Adipose tissue (tissue), 3 donors: Measurements from ENCODE around the gene QTRT2. TPM values are rescaled to one million over a fixed set of nuclear protein-coding genes. Genes with fewer than 3 reads are reported as not detected.

ENCODE experiments used
- H3K27ac ChIP-seq: one replicate; pipeline ENCODE4 v1.5.1; 2013; ENCODE audit warnings: low read depth, low read length
- WGBS, 3 donors: extraction: QIAGEN DNeasy Blood & Tissue Kit; methylation state at CpG; one replicate each; pipeline ENCODE4 v1.1.7; 2013; 5-methylcytosine and 5-hydroxymethylcytosine counted together
- polyA plus RNA-seq, 3 donors: library from polyadenylated mRNA; stranded (reverse); fragments of 200-250 nt; gene quantifications; one replicate each; pipeline ENCODE4 v1.2.3, GENCODE V29; 2013
- donor health status: healthy with polysubstance abuse.
- donor health status: Bipolar disorder and iron deficiency.
- donor health status: healthy.

The QTRT2 gene
- polyA plus RNA-seq = 1 to 10 TPM; 4.2 to 8.4 (median 5.1) TPM

DNA sequence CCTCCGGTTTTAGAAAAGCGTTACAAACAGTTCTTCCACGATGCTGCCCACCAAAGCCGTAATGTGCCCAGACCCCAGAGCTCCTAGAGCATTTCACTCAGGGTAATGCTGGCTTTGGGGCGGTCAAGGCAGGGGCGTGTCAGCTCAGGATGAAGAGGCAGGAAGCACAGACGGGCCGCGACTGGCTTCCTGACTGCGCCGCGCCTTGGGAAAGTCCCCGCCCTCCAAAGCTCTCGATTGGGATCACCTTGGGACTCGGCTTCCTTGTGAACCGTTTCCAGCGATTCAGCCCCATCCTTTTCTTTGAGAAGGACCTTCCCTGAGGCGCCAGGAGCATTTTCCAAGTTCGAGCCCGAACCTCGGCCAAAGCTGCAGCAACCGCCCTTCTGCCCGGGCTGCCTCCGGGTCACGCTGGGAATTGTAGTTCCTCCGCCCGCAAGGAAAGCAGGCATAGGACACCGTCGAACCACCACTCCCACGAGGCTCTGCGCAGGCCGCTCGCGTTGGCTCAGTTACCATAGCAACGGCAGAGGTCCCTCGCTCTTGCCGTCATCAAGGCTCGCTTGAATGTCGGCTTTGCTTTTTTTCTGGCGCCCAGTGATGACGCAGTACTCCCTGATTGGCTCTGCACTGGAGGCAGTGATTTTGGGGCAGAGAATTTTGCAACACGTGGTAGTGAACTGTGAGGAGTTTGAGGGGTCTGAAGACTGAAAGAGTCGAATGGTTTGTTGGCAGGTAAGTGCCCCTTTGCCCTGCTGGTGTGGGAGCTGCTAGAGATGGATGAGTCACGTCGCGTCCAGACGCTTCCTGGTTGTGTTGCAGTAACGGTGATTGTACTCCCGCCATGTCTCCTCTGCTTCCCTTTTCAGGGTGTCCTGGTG is at the start of gene QTRT2, which contains the start of gene CCDC191:
QTRT2 (plus strand) TSS at position 608 of the 881 bp plus-strand sequence. CDS start 8,521 bp downstream, outside the sequence.
CCDC191 (minus strand) TSS at position 397 of the 881 bp plus-strand sequence; CDS start at position 337, 60 bp downstream.
- 0% methylated on average over 49 of the region's 49 CpGs for WGBS, 3 donors
- H3K27ac ChIP-seq = no peak within 1 kb of the TSS

DNA sequence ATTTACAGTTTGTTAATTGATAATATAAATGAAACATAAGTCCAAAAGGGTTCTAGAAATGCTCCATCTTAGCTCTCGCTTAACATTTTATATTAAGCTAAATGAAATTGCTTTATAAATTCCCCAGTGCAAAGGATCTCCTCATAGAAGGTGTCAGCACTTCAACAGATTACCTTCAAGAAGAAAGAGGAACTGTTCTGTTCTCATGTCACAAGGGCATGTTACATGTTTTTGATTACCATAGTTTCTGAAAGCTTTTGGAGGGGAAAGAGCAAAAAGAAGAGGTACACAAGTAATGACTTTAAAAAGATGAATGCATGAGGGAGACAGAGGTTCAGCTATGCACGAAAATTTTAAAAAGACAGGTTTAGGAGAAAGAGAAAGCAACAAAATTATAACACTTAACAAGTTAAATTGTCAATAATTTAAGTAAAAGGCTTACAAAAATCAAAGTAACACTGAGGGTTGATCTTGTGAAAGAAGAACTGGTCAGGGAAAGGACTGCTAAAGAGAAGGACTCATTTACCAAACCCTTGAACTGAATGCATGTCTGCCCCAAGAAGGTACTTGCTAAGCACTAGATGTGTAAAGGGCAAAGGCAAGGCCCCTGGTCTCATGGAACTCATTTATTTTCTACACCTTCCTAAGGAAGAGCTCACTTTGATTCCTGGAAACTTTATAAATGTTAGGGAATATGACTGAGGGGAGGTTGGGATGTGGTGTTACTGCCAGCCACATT is 45.3 kb upstream of the QTRT2 start:
- no peak overlapping the region for H3K27ac ChIP-seq
- WGBS, 3 donors = 87 to 95% (median 89%) methylated on average over 2 of the region's 2 CpGs

DNA sequence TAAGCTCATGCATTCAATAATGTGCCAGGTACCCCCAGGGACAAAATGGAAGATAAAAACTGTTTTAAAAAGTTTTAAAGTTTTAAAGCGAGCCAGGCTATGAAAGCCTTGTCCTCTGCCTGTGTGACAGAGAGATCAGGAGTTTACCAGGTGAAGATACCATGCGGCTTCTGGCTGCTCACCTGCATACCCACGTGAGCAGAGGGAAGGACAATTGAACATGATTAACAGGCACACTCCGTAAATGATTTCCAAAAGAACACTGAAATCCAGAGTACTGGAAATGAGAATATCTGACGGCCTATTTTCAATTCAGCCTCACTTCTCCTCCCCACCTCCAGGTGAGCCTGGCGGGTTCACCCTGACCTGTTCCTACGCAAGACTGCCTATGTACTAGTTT is 42.3 kb upstream of the QTRT2 start:
- 72 to 97% (median 95%) methylated on average over 7 of the region's 7 CpGs for WGBS, 3 donors
- H3K27ac ChIP-seq = no peak overlapping the region

DNA sequence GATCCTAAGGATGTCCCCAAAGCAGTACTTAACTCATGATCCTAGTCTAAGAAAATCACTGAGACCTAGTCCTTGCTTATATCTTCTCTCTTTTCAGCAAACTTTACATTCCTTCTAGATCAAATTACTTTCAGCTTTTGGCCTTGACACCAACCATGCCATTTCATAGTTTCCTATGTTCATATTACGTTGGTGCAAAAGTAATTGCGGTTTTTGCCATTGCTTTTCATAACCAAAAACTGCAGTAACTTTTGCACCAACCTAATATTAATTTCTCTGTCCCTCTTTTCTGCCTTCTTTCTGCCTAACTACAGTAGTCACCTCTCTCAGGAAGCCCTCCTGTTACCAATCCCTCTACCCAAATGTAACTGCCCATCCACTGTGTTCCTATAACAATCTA is 37.1 kb upstream of the QTRT2 start:
- WGBS, 3 donors = 95 to 97% (median 95%) methylated on average over 2 of the region's 2 CpGs
- H3K27ac ChIP-seq = no peak overlapping the region

DNA sequence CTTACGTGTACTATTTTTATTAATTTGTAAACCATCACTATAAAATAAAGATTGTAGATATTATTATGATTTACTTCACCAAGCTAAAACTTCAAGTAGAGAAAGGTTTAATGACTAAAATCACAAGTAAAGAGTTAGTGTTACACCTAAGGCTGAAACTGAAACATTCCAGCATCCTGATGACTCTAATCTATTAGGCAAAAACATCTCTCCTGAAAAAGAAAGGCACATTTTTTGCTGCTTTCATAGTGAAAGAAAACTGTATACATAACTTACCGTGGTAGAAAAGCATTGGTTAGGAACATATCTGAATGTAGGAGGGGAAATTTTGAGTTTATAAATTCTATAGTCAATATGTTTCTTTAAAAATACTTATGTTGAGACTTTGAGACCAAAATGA is 35.6 kb upstream of the QTRT2 start:
- WGBS, 3 donors = 82 to 90% (median 87%) methylated on average over 2 of the region's 2 CpGs
- no peak overlapping the region for H3K27ac ChIP-seq

DNA sequence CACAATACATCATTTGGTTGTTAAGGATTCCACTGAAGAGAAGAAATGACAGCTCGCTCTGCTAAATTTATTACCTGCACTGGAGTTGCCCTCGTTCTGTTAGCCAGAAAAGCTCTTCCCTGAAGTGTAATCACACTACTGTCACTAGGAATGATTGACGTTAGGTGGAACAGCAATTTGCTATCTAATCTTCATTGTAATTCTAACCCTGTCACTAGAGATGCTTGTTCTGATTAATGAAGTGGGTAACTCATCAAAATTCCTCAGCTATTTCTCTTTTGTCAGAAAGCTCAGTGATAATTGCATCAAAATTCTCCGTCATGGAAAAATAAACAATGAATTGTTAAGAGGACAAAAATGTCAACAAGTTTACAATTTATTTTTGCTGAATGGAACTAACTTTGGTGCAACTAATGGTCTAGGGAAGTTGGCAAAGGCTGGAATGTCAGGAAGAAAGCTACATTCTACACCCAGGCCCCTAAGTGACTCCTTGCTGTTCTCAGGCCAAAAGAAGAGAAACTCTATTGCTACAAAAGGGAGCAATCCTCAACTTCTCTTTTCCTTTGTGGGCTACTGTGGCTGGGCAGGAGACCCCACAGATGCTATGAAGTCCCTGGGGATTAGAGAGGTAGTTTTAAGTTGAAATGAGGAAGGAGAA is 34.3 kb upstream of the QTRT2 start:
- WGBS, 3 donors = 70 to 84% (median 83%) methylated on average over 4 of the region's 4 CpGs
- H3K27ac ChIP-seq = no peak overlapping the region

DNA sequence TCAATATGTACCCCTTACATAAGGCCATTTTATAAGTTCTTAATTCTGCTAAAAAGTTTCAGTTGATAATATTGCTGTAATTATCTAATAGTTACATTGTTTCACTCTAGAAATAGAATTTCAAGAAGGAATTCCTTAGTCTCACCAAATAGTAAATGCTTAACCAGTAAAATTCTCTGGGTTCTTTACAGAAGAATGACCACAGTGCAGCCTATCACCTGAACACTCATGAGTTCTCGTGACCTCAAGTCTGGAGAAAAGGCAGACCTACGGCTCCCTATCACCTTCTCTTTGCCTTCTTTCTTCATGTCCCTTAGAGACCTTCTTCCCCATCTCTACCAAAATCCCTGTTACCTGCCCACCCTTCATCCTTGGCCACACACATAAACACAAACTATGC is 31.1 kb upstream of the QTRT2 start:
- 83 to 95% (median 92%) methylated on average over 2 of the region's 2 CpGs for WGBS, 3 donors

DNA sequence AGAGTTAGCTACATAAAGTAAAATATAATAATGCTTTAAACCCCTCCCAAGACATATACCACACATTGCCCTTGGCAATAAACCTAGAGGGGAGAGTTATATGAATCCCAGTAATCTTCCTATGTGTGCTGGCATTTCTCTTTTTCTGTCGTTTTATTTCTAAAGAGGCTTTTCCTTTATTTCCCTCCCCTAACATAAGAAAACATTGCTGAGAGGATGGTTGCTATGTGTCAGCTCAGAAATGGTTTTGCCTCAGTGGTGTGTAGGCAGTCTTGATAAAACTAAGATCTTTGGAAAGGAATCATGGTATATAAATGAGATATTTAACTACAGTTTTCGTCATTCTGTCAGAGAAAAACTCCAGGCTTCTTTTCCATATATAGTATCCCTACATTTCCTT is 30.2 kb upstream of the QTRT2 start:
- WGBS, 3 donors = 65 to 79% (median 71%) methylated on average over 2 of the region's 2 CpGs
- H3K27ac ChIP-seq = no peak overlapping the region

More for the DNA sequence above, 31.1 kb upstream of the QTRT2 start:
- H3K27ac ChIP-seq = no peak overlapping the region

DNA sequence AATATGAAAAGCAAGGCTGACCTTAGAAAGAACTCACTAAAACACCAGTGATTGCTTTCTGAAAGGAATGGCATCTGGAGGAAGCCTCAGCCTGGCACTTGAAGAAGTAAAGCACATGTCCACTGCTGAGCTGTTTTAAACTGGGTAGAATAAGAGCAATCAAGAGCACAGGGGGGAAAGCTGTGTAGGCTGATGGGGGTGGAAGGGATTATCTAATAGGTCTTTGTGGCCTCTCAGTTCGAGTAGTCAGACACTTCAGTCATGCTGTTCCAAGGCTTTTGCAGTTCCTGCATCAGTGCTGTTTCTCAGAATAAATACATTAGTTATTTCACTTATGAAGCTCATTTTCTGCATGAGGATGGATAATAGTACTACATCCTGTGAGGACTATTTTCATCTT is 22.8 kb upstream of the QTRT2 start:
- no peak overlapping the region for H3K27ac ChIP-seq
- WGBS, 3 donors = 71 to 78% (median 76%) methylated on average over 1 of the region's 1 CpG

DNA sequence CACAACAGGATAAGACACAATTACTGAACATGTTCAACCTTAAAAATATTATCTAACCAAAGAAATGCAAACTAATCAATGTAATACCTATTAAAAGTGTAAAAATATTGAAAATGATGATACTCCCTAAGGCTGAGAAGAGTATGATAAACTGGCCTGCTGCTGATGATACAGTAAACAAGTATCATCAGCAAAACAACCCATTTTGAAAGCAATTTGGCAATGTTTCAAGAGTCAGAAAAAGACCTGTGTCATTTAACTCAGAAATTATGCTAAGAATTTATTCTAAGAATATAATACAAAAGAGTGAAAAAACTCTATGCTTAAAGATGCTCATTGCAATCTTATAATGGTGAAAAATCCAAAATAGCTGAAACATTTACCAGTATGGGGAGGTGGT is 22.3 kb upstream of the QTRT2 start:
- no peak overlapping the region for H3K27ac ChIP-seq

DNA sequence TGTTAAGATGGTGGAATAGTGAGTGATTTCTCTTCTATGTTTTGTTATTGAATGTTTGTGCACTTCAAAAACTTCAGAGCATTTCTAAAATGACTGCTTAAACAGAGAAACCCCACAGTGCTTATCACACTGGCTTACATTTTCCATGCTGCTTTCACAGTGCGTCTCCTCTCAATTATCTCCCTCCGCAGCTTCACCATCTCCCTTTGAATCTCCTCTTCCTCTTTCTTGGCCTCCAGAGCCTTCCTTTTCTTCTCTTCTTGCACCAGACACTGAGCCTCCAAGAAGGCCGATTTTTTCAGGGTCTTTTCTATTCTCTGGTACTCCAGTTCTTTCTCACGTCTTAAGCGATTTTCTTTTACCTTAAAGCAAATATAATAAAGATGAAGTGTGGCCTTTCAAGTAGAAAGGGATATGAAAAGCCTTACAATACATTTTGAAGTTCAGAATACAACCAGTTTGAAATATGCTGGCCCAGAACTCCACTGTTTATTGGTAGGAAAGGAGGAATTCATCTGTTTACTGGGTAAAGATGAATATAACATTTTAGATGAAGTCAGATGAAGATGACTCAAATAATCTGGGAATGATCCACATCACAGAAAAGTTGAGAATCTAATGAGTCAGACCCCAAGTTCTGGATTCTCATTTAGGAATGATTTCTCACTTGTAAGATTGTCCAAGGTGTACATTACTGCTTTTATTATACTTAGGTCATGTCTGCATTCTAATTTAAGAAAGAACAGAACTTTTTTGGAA is 21.6 kb upstream of the QTRT2 start:
- no peak overlapping the region for H3K27ac ChIP-seq
- 89 to 94% (median 93%) methylated on average over 5 of the region's 5 CpGs for WGBS, 3 donors

DNA sequence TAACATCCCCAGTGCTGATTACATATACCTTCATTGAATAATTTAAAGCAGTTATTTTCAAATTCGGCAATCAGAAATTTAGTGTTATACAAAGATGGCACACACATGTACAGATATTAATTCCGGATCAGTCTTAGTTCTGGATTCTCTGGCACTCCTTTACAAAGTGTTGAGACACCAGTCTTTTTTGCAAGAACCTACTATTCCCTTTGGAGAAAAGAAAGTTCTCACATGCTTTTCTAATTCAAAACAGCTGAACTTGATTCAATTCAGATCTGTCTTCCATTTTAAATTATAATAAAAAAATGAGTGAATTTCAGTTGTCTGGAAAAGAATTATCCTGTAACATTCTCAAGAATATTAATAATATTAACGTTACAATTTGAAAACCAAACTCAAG is 20.6 kb upstream of the QTRT2 start:
- 87 to 90% (median 90%) methylated on average over 3 of the region's 3 CpGs for WGBS, 3 donors
- no peak overlapping the region for H3K27ac ChIP-seq

DNA sequence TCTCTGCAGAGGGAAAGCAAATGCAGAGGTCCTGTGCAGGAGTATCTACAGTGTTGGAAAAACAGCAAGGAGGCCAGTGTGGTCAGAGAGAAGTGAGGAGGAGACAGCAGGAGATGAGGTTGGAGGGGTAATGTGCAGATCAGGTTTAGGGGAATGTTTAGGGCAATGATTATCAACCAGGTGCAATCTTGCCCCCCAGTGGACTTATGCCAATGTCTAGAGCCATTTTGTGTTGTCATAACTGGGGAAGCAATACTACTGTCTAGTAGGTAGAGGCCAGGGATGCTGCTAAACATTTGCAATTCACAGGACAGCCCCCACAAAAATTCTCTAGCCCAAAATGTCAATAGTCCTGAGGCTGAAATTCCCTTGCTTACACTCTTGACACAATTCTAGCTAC is 13.3 kb upstream of the QTRT2 start:
- H3K27ac ChIP-seq = no peak overlapping the region

DNA sequence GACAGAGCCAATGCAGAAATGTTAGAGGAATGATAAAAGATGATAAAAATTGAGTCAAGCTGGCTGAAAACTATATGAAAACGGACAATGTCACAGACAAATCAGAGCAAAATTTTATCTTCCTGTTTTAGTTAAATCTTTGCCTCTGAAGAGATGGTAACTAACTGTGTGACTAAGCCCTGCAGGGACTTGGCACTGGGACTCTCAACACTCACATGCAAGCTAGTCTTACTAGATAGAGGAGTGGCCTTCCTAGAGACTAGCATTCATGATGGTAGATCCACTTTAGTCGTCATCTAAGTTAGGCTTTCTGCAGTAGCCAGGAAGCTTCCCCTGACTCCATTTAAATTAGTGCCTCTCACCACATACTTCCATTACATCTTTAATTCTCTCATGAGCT is 4.3 kb upstream of the QTRT2 start:
- no peak overlapping the region for H3K27ac ChIP-seq
- 87 to 90% (median 88%) methylated on average over 2 of the region's 2 CpGs for WGBS, 3 donors

DNA sequence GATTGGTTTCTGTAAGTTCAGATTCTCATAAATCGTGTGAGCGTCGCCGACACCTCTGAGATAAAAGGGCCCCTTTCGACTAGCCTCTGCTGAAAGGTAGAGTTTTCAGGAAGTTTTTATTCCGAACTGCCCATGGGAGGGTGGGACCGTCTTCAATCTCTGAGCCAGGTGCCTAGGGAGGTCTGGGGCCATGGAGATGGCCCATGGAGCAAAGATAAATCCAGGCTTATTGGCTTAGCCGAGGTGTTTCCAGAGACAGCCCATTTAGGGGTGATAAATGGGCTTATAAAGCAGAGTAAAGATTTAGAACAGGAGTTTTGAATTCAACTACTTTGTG is 442 bp downstream of the QTRT2 start:
- WGBS, 3 donors = 0 to 1% (median 0%) methylated on average over 8 of the region's 8 CpGs
- H3K27ac ChIP-seq = no peak overlapping the region

DNA sequence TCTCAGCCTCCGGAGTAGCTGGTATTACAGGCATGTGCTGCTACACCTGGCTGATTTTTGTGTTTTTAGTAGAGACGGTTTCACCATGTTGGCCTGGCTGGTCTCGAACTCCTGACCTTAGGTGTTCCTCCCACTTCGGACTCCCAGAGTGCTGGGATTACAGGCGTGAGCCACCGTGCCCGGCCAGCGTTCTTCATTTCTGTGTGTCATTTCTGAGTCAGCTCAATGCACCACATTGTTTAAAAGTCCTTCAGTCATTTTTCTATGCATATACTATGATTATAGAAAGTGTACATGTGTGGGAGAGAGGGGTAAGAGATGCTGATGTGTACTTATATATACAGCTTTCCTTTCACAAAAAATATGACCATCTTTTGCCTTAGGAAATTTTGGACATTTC is 2.1 kb downstream of the QTRT2 start:
- WGBS, 3 donors = 87 to 93% (median 91%) methylated on average over 8 of the region's 8 CpGs
- no peak overlapping the region for H3K27ac ChIP-seq

DNA sequence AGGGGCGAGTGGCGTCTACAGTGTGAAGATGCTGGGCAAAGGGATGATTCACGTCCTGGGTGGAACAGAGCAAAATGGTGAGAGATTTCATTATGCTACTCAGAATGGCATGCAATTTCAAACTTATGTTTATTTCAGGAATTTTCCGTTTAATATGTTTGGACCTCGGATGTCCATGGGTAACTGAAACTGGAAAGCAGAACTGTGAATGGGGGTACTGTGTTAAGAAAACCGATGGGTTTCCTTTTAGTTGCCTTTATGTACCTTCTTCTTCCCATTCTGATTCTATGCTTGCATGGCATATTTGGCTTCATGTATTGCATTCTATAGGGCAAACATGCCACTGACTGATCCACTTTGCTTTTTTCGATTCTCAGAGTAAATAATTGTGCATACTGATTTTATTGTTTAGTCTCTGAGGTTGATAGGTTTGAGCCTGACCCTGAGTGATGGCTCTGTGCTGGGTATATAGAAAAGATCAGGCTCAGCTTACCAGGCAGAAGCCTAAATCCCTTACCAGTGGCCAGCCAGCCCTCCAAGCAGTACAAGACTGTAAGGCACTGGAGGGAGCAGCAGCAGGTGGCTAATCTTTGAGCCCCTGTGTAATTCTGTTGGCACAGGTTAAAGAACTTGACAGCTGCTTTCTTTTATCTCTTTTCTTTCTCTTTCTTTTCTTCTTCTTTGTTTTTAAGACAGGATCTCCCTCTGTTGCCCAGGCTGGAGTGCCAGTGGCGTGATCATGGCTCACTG is 4.5 kb downstream of the QTRT2 start:
- 91 to 93% (median 92%) methylated on average over 8 of the region's 8 CpGs for WGBS, 3 donors

DNA sequence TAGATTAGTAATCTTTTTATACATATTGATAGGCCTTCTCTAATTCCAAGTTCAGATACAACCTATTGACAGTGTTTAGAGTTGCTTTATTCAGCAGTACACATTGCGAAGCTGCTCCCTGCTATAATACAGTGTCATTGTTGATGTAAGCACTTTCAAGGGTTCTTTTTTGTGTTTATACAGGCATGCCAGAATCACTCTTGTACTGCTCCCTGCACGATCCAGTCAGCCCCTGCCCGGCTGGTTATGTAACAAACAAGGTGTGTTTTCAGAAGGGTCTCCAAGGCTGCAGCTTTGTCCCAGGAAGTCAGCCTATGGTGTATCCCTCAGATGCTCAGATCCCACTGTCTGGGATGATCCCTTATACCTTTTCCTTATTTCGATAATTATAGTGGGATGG is 11.3 kb downstream of the QTRT2 start:
- no peak overlapping the region for H3K27ac ChIP-seq

More for the DNA sequence above, 4.5 kb downstream of the QTRT2 start:
- H3K27ac ChIP-seq = no peak overlapping the region

More for the DNA sequence above, 11.3 kb downstream of the QTRT2 start:
- 93 to 97% (median 95%) methylated on average over 4 of the region's 4 CpGs for WGBS, 3 donors
